Activated CD4-positive, alpha-beta T cell treated with anti-CD3 and anti-CD28 coated beads for 24 hours (primary cell): ENCODE results near the gene CPSF4.
A peak's percentile ranks its signal among the peaks of the same experiment; 100 is the strongest.

Experiments used
- DNase-seq, 2 donors: peaks; one replicate each; pipeline ENCODE4 v3.0.0-alpha.2; 2020; ENCODE audit warnings: low read depth in 2 of 2

Gene CPSF4

GRCh38 chr7:99448855-99449254, 10.1 kb downstream of the CPSF4 start:
- DNase-seq, result no peak

GRCh38 chr7:99449326-99449725, 10.6 kb downstream of the CPSF4 start:
- DNase-seq, result no peak

GRCh38 chr7:99451936-99452335, 13.2 kb downstream of the CPSF4 start:
- DNase-seq, result no peak

- DNase-seq, result no peak
These were observed 13.8 kb downstream of the CPSF4 start for GRCh38 chr7:99452541-99452940.

GRCh38 chr7:99453105-99453504, 14.4 kb downstream of the CPSF4 start:
- no peak for DNase-seq

GRCh38 chr7:99455874-99456273, 17.1 kb downstream of the CPSF4 start:
- DNase-seq, result no peak

GRCh38 chr7:99456288-99456687, 17.5 kb downstream of the CPSF4 start:
- DNase-seq, result no peak

- no peak for DNase-seq
These were observed 18.4 kb downstream of the CPSF4 start for GRCh38 chr7:99457050-99457649.

GRCh38 chr7:99457650-99458493, 19.1 kb downstream of the CPSF4 start:
- DNase-seq, result no peak

- no peak for DNase-seq
These were observed 20.3 kb downstream of the CPSF4 start for GRCh38 chr7:99459087-99459486.

- no peak for DNase-seq
These were observed 21.9 kb downstream of the CPSF4 start for GRCh38 chr7:99460651-99461050.

GRCh38 chr7:99461221-99461620, 22.5 kb downstream of the CPSF4 start:
- no peak for DNase-seq

- no peak for DNase-seq
These were observed 26.7 kb downstream of the CPSF4 start for GRCh38 chr7:99465421-99465768.

- DNase-seq, result no peak
These were observed 29.7 kb downstream of the CPSF4 start for GRCh38 chr7:99468336-99468918.

GRCh38 chr7:99469381-99470065, 30.8 kb downstream of the CPSF4 start:
- DNase-seq, result no peak

GRCh38 chr7:99472561-99473314, 34.0 kb downstream of the CPSF4 start, which contains the start of gene ZNF789:
ZNF789 (plus strand) TSS chr7:99472890; CDS start chr7:99476457, 3,567 bp downstream.
- DNase-seq, result peak; percentile 96 to 97

GRCh38 chr7:99473315-99473596, 34.5 kb downstream of the CPSF4 start:
- DNase-seq, result no peak

- DNase-seq, result no peak
These were observed 37.4 kb downstream of the CPSF4 start for GRCh38 chr7:99476107-99476506.

GRCh38 chr7:99478464-99479440, 40.0 kb downstream of the CPSF4 start:
- no peak for DNase-seq

- no peak for DNase-seq
These were observed 46.4 kb downstream of the CPSF4 start for GRCh38 chr7:99485094-99485493.

- DNase-seq, result no peak
These were observed 50.5 kb downstream of the CPSF4 start for GRCh38 chr7:99489235-99489634.
